ENCODE measurements around the gene EIF4G2.

DNA sequence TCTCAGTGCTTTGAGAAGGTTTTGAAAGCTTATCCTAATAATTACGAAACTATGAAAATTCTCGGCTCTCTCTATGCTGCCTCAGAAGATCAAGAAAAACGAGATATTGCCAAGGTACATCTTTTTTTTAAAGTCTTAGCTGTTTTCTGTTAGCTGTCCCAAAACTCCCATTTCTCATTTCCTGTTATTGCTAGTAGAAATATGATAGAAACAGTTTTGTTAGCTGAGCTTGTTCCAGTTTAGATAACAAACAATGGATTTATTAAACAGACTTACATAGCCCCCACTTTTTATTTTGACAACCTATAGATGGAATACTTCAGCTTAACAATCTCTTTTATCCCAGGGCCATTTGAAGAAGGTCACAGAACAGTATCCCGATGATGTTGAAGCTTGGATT lies 45.0 kb downstream of the EIF4G2 start:
- TF ChIP-seq, protein P1, sequence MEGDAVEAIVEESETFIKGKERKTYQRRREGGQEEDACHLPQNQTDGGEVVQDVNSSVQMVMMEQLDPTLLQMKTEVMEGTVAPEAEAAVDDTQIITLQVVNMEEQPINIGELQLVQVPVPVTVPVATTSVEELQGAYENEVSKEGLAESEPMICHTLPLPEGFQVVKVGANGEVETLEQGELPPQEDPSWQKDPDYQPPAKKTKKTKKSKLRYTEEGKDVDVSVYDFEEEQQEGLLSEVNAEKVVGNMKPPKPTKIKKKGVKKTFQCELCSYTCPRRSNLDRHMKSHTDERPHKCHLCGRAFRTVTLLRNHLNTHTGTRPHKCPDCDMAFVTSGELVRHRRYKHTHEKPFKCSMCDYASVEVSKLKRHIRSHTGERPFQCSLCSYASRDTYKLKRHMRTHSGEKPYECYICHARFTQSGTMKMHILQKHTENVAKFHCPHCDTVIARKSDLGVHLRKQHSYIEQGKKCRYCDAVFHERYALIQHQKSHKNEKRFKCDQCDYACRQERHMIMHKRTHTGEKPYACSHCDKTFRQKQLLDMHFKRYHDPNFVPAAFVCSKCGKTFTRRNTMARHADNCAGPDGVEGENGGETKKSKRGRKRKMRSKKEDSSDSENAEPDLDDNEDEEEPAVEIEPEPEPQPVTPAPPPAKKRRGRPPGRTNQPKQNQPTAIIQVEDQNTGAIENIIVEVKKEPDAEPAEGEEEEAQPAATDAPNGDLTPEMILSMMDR (IDR thresholded peaks at IDR 0.05) = no peak
- no peak for TF ChIP-seq POLR2AphosphoS5 (IDR thresholded peaks at IDR 0.05)

All from stomach (tissue), 4 donors.